HG02884 (cell line): ENCODE measurements around the gene RHOBTB3.

Source experiments
- ATAC-seq: cut with Tn5 transposase; IDR thresholded peaks from one replicate; pipeline ENCODE4 v1.9.1; 2021; ENCODE audit warnings: mild to moderate bottlenecking, moderate library complexity; ENCODE audit not compliant: unreplicated experiment

The RHOBTB3 gene

DNA sequence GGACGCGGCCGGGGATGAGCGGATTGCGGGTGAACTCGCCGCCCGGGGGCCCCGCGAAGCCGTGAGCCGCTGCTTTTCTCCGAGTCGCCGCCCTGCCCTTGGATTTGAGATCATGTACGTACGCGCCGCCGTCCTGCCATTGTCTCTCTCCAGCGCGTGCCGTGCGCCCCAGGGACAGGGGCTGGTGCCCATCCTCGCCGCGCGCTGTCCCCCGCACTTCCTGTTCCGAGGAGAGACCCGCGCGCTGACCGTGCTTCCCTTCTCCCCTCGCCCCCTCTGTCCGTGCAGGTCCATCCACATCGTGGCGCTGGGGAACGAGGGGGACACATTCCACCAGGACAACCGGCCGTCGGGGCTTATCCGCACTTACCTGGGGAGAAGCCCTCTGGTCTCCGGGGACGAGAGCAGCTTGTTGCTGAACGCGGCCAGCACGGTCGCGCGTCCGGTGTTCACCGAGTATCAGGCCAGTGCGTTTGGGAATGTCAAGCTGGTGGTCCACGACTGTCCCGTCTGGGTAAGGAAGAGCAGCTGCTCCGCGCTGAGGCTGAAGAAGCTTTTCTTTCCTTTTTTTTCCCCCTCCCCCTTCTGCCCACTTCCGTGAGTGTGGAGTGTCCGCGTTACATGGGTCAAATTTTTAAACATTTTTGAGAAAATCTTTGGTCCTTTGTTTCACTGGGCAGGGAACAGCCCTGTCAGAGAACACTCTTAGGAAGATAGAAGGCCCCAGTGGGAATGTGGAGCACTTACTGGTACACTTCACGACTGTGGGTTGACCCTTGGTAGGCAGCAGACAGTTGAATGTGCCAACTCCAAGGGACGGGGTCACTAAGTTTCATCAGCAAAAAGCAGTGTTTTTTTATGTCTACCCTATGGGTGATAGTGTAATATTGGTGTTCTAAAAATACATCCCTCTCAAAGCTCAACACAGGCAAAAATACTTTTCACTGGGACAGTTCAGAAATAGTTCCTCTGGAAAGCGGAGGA lies 727 bp downstream of the RHOBTB3 start:
- peak; percentile 17 for ATAC-seq

DNA sequence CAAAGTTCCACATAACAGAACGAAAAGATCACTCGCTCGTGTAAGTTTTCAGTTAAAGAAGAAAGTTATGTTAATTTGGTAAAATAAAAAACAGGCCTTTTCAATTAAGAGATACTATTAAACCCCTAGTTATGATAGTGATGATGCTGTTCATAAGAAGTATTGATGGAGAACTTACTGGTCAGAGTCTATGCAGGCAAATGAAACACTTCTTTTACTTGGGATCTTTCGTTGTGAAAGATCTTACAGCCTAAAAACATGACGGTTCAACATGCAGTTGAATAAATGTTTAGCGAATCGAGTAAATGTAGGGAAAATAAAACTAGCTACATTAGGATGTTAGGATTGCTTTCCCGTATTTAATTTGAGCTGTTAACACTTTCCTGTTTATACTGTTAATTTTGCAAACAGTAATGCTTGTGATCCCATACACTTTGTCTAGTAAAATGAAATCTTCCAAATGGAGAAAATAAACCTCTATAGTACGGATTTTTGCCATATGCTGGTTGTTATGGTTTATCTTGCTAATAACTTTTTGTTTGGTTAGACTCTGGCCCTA lies 2.0 kb downstream of the RHOBTB3 start:
- no peak for ATAC-seq

DNA sequence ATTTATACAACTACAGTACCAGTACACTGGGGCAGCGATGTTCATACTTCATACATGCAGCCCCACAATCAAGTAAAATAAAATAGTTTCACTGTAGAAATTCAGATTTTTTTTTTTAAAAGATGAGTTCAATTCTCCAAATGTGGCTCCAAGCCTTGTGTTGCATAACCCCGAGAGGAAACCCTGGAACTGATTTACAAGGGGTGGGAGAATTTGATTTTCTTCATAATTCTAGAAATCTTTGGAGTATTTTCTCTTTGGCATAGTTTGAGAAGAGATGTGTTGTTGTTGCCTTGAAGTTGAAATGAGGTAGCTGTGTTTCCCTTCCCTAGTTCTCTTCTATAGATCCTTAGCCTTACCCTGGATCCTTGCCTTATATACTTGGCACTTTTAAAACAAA lies 3.1 kb downstream of the RHOBTB3 start:
- no peak for ATAC-seq

DNA sequence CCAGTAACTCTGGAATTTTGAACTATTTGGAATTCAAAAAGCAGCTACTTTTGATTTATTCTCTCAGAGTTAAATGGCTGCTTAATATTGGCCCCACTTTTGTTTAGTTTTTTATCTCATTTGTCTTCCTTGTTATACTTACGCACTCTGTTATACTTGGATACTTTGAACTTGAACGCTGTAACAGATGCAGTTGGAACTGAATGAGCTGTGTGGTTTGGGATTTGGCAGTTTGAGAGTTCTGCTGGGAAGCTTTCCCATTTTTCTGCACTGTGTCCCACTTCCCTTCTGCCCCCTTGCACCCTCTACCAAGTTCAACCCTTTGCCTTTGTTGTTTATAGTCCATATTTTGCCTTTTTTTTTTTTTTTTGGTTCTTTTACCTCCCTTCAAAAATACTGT lies 3.8 kb downstream of the RHOBTB3 start:
- ATAC-seq, result no peak

DNA sequence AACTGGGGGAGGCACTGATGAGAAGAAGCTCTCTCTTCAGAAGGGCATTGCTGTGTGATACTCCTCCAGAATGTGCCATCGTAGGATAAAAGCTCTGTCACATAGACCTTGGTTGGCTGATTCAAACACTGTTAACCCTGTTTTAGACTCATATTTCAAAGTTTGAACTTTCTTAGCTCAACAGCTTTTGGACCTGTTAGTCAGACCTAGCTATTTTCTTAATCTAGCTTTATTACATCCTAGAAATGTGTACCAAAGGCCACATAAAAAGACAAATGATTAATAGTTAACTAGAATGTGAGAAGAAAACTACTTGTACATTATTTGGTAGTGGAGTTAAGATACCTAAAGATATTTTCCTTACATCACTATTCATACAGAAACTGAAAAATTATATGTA lies 4.3 kb downstream of the RHOBTB3 start:
- ATAC-seq, result no peak

DNA sequence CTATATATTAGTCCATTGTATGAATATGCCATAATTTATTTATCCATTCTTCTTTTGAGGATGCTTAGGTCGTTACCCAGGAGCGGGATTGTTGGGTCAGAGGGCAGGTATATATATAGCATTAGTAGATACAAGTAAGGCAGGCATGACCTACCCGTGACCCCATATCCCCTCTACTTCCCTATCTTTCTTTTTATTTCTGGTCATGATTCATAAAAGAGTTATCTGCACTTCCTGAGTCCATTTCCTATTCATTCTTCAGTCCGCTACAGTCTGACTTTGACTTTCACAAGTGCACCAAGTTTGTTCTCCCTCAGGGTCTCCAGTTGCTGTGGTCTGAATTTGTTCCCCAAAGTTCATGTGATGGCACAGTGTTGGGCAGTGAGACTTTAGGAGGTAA lies 6.9 kb downstream of the RHOBTB3 start:
- ATAC-seq, result no peak

DNA sequence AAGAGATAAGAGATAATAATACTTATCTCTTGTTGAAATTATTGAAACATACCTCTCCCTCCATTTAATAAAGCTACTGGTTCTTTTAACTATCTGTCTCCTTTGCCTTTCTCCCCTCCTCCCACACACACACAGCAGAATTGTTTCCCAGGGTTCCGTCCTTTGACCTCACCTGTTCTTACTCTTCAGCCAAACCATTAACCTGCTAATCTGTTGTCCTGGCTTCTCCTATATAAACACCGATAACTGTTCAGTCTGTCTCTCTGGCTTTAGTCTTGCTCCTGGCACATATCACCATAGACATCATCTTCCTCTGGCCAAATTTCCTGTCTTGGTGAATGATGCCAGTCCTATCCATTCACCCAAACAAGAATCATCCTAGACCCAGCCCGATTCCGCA lies 7.7 kb downstream of the RHOBTB3 start:
- no peak for ATAC-seq

DNA sequence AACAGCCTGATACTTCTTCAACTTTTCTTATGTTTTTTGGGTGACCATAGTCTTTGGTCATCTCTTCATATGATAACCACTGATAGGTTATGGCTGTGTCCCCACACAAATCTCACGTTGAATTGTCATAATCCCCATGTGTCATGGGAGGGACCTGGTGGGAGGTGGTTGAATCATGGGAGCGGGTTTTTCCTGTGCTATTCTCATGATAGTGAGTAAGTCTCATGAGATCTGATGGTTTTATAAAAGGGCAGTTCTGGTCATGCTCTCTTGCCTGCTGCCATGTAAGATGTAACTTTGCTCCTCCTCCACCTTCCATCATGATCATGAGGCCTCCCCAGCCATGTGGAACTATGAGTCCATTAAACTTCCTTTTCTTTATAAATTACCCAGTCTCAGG lies 8.7 kb downstream of the RHOBTB3 start:
- ATAC-seq, result no peak

DNA sequence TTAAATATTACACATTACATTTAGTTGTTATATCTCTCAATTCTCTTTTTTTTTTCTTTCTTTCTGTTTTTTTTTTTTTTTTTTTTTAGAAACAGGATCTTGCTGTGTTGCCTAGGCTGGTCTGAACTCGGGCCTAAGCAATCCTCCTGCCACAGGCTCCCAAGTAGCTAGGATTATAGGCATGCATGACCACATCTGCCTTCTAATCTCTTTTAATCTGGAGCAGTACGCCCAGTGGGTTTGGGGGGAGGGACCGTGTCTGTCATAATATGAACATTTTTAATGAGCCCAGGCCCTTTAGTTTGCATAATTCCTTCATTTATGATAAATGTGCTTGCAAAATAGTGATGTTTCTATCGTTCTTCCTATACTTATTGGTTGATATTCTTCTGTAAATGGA lies 10.3 kb downstream of the RHOBTB3 start:
- ATAC-seq, result no peak

DNA sequence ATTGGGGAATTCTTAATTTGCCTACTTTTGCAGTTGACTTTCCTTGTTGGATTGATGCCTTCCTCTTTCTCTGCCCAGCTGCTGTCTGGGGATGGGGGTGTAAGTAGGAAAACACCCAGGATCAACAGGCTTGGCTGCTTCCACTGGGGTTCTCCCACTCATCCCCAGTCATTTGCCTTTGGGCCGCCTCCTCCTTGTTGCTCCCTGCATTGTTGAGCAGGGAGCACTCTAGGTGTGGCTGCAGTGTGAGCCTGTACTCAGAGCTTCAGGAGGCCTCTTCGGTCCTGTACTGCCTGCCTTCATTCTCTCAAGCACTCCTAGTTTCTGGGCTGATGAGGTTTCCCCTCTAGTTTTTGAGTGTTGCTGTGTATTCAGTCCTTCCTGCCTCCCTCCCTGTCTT lies 12.1 kb downstream of the RHOBTB3 start:
- ATAC-seq, result no peak

DNA sequence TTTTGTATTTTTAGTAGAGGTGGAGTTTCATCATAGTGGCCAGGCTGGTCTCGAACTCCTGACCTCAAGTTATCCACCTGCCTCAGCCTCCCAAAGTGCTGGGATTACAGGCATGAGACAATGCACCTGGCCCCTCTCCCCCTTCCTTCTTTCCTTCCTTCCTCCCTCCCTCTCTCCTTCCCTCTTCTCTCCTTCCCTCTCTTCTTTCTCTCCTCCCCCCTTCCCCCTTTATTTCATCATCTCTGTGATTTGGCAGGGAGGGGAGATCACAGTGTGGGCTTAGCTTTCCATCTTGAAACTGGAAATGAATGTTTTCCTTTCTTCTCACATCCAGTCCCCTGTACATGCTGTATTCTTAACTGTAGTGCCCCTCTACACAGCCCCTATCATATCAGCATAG lies 12.7 kb downstream of the RHOBTB3 start:
- no peak for ATAC-seq

DNA sequence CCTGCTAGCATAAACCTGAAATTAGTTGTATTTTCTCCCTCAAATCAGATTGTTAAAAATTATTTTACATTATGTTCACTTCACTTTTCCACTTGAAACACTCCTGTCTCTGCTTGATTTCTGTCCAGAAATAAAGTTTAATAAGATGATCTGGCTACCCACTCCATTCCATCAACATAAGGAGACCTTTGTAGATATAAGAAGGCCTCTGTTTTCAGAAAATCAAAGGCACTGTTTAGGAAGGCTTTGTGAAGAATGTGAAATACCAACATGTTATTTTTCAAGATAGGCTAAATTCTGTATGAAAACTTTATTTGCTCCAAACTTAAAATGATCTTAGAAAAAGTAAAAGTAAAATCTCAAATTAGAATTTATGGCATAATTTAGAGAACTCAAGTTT lies 15.1 kb downstream of the RHOBTB3 start:
- ATAC-seq, result no peak

DNA sequence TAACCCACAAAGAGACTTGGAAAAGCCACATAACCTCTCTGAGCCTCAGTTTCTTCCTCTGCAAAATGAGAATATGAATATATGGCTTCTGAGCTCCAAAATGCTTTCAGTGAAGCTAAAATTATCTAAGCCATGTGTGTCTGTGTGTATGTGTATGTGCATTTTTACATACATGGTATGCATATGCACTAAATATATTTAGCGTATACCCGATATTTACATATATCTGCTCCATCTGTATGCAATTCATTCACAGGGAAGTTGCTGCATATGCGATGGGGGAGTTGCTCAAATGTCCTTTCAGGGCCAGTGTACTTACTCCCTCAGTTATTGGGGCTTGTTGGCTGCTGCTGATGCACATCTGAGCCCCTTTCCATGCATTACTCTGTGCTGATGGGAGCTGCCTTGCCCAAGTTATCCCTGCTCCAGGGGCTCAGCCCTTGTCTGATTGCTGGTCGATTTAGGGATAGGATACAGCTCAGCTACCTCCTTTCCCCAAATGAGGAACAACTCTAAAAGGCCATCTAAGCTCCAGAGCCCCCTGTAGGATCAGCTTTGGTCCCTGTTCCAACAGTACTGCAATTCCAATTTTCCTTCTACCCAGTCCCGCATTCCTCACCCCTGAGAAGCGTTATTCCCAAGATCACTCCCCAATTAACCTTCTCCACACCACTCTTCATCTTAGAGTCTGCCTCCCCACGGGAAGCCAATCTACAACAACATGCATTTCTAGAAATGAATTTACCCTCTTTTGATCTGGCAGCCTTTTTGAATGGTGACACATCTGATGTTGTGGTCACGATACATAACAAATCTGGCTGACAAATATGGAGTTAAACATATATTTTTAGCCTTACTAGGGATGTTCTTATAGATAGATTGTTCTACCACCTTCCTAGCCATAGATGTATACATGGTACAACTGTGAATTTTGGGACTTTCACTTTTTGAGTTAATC lies 15.9 kb downstream of the RHOBTB3 start:
- no peak for ATAC-seq

DNA sequence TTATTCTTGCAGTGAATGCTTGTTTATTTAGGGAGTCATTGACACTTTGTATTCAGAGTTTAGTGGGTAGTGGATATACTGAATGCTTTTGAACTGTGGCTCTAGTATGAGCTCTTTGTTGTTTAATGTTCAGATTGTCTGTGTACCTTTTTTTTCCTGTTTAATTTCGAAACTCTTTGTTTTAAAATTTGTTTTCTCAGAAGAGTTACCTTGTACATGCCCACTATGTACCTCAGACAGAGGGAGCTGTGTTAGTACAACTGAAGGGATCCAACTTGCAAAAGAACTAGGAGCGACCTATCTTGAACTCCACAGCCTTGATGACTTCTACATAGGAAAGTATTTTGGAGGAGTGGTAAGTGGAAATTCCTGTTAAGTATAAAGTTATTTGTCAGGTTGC lies 17.0 kb downstream of the RHOBTB3 start:
- no peak for ATAC-seq

DNA sequence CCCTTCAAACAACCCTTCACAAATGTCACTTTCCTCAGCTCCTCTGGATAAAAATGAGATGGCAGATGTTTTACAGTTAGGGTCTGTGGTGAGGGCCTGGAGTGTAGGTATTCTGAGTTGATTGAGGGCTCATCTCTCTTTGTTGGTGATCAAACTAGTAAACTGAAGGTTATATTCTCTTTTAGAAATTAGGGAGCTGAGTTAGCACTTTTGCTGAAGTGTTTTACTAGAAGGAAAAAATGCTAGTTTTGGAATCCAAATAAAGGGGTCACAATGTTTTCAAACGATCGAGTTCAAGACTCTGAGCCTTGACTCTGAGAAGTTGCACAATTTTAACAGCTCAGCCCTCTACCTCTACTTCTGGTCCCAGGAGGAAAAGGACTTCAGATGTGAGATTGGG lies 23.4 kb downstream of the RHOBTB3 start:
- no peak for ATAC-seq

DNA sequence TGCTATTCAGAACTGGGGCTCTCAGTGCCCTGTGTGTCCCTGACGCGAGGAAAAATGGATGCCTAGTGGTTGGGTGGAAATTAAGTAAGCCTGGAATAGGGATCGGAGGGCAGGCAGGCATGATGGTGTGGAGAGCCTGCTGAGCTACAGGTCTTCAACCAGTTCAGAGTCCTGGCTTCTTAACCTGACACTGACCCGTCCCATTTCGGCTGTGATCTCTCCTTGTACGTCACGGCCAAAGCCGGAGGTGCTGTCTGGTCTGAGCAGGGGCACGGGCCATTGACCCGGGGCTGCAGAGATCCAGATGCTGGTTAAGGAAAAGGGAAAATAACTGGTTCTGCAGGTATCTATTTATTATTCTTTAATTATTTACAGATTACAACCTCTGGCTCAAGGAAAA lies 27.9 kb downstream of the RHOBTB3 start:
- ATAC-seq, result no peak

DNA sequence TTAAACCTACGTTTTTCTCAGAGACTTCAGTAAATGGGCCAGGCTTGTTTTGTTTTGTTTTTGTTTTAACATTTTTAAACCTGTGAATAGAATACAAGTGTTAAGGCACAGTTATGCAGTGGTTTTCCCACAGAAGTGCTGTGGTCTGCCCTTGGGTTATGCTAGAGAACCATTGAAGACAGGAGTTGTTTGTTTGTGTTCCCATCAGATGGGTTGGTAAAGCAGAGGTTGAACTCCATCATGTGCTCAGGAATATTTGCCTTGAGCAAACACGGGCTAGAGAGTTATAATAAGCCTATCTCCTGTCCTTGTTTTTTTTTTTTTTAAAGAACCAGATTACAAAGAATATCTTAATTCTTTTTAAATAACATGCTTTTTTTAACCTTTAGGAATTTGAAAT lies 28.5 kb downstream of the RHOBTB3 start:
- no peak for ATAC-seq

DNA sequence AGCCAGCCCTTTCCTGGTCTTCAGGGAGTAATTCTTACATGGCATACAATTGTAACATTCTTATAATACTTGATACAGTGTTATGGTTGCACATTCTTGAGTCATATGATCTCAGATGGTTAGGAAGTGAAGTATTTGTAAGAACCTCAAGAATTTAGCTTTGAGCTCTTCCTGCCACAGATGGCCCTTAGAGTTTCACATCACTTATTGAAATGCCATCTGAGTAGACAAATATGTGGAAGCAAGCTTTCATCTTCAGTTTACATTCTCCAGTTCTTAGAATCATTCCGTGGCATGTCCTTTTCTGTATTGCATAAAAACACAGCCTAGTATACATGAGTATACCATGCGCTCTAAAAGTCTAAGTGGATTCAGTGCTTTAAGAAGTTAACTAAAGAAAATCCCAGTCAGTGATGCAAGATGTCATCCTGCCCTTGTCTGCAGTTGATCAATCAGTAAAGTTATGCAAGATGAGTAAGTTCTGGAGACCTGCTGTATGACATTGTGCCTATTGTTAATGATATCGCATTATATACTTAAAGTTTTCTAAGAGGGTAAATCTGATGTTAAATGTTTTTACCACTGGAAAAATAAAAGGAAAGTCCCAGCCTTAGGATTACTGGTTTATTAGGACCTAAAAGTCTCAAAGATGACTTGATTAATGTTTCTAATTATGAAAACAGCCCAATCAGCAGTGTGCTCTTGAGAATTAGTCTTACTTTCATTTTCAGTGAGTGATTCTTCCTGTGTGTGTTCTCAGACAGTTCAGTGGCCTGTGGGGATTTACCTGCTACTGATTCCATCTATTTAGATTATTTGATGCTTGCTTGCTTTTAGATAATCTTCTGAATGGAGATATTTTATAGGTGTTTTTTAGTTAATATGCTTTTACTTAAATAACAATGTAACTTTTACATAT lies 29.4 kb downstream of the RHOBTB3 start:
- ATAC-seq, result peak; percentile 90

DNA sequence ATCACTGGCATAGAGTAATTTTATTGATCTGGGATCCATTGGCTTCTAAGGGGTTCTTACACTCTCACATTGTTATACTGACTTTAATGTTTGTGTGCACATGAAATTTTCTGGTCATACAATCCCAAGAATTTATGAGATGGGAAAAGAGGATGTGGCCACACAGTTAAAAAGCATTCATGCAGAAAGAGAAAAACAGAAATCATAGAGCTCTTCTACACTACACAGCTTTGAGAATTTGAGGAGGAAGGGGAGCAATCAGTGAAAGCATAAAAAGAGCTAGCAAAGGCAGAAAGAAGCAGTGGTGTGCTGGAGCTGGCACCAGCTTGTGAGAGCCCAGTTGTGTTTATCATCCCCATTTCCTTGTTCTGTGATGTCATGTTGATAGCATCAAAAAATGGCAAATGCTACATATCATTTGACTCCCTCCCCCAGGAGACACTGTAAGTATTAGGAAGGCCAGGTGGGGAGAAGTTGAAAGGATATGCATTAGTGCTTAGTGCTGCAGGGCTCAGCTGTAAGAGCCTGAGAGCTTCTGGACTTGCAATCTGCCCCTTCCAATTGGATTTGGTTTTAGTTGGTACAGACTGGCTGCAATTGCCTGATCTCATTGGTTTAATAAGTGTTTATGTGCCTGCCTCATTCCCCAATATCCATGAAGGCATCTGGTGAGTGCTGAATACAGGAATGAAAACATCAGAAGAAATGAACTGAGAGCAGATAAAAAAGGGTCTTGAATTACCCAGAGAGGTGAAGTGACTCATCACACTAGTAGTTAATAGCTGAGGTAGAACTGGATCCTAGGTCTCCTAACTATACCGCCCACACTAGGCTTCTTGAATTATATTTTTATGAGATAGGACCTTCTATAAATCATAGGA lies 30.9 kb downstream of the RHOBTB3 start:
- no peak for ATAC-seq
